ENCODE measurements around the gene ZNF587B.
"Not testable (repeated sequence)": the region's sequence is repeated elsewhere in the genome, so short reads cannot be mapped to it uniquely, and the experiment has no call there.

ZNF587B gene

GRCh38 chr19:57818378-57818777 is 11.7 kb upstream of the ZNF587B start:
- H3K18ac ChIP-seq (ENCODE audit: low read depth in 1 of 2, low read length in 2 of 2), result no peak overlapping the region
- H3K4me2 ChIP-seq (ENCODE audit: low read length, poor library complexity, severe bottlenecking), result no peak overlapping the region
- H3K27ac ChIP-seq (ENCODE audit: low read length, poor library complexity, severe bottlenecking), result no peak overlapping the region
- no peak overlapping the region for H4K8ac ChIP-seq (ENCODE audit: low read length)
- H2BK15ac ChIP-seq (ENCODE audit: low read depth, poor library complexity, severe bottlenecking), result no peak overlapping the region
- WGBS, result 89% methylated on average over 7 of the region's 7 CpGs
- peaks cover 6 to 9% of the 10 kb centered on the region in 2 experiments for H3K36me3 ChIP-seq (ENCODE audit: control insufficient read depth in 1 of 2, insufficient read depth in 2 of 2, low read depth in 1 of 2, low read length in 2 of 2)
- H3K9me3 ChIP-seq (ENCODE audit: control insufficient read depth, low read length), result no peaks in the 10 kb centered on the region
- H2AK5ac ChIP-seq (ENCODE audit: low read length, severe bottlenecking), result no peak overlapping the region
- H3K27me3 ChIP-seq (ENCODE audit: control insufficient read depth in 1 of 2, insufficient read depth in 1 of 2, low read length in 2 of 2), result no peaks in the 10 kb centered on the region
- peaks cover 12% of the 10 kb centered on the region for H3K4me1 ChIP-seq (ENCODE audit: control insufficient read depth, insufficient read depth, low read depth, low read length)
- no peak overlapping the region for H2BK120ac ChIP-seq (ENCODE audit: low read depth, low read length)
- peak overlapping the region in 1 of 2 experiments; percentile 35 for H3K4ac ChIP-seq (ENCODE audit: low read depth in 1 of 2, low read length in 2 of 2)
- H2BK5ac ChIP-seq (ENCODE audit: low read depth, low read length, poor library complexity, severe bottlenecking), result no peak overlapping the region
- peak overlapping the region; percentile 98 for H3K9ac ChIP-seq (ENCODE audit: low read length)
- H2AFZ ChIP-seq (ENCODE audit: low read depth, low read length), result no peak overlapping the region
- H3K79me1 ChIP-seq (replicated peaks; ENCODE audit: low read length, poor library complexity, severe bottlenecking), result peaks cover 14% of the 10 kb centered on the region
- no peak overlapping the region for H2BK12ac ChIP-seq (ENCODE audit: low read length in 2 of 2)
- no peak overlapping the region for H3K4me3 ChIP-seq (ENCODE audit: insufficient read depth in 1 of 2, low read depth in 1 of 2, low read length in 2 of 2)
- no peak overlapping the region for H3K23ac ChIP-seq (ENCODE audit: low read length in 2 of 2)
- no peak overlapping the region for H3K14ac ChIP-seq (ENCODE audit: low read length in 2 of 2)
- no peak for DNase-seq
- H4K91ac ChIP-seq (ENCODE audit: low read length), result no peak overlapping the region

DNA sequence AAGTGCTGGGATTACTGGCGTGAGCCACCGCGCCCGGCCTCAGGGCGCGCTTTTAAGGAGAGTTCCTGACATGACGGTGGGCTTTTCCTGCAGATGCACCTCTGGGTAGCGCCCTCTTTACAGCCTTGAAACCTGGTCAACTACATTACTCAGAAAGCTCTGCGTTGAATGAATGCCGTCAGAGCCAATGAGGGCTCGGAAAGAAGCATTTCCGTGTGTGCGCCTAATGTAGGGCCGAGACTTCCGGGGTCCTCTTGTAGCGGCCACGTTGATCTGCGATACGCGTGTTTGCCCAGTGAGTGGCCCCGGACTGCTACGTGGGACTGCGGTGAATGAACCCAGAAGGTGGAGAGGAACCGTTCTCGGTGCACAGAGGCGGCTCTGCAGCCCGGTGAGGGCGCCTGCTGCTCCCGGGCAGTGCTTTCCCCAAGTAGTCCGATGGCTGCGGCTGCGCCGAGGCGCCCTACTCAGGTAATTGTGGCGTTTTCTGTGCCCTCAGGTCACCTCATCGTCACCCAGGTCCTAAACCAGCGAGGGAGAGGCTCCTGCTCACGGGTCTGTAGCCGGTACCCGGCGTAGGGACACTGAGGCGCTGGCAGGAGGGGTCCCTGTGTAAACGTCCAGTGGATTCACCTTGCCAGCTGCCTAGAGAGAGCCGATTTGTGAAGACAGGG is 10.5 kb upstream of the ZNF587B start:
- peak; percentile 96 for DNase-seq
- no peak overlapping the region for H2AK5ac ChIP-seq (ENCODE audit: low read length, severe bottlenecking)
- peak overlapping the region in 1 of 2 experiments; percentile 19 for H3K14ac ChIP-seq (ENCODE audit: low read length in 2 of 2)
- no peaks in the 10 kb centered on the region for H3K27me3 ChIP-seq (ENCODE audit: control insufficient read depth in 1 of 2, insufficient read depth in 1 of 2, low read length in 2 of 2)
- peak overlapping the region; percentile 98 for H3K9ac ChIP-seq (ENCODE audit: low read length)
- H3K4me1 ChIP-seq (ENCODE audit: control insufficient read depth, insufficient read depth, low read depth, low read length), result peaks cover 7% of the 10 kb centered on the region
- peak overlapping the region; percentile 74 for H3K27ac ChIP-seq (ENCODE audit: low read length, poor library complexity, severe bottlenecking)
- peak overlapping the region; percentile 62 to 73 for H3K4ac ChIP-seq (ENCODE audit: low read depth in 1 of 2, low read length in 2 of 2)
- H2BK12ac ChIP-seq (ENCODE audit: low read length in 2 of 2), result no peak overlapping the region
- peak overlapping the region; percentile 94 for H2BK15ac ChIP-seq (ENCODE audit: low read depth, poor library complexity, severe bottlenecking)
- peak overlapping the region; percentile 82 to 98 for H3K4me3 ChIP-seq (ENCODE audit: insufficient read depth in 1 of 2, low read depth in 1 of 2, low read length in 2 of 2)
- H3K9me3 ChIP-seq (ENCODE audit: control insufficient read depth, low read length), result no peaks in the 10 kb centered on the region
- peak overlapping the region; percentile 55 to 87 for H3K18ac ChIP-seq (ENCODE audit: low read depth in 1 of 2, low read length in 2 of 2)
- H3K23ac ChIP-seq (ENCODE audit: low read length in 2 of 2), result no peak overlapping the region
- H3K79me1 ChIP-seq (replicated peaks; ENCODE audit: low read length, poor library complexity, severe bottlenecking), result peaks cover 14% of the 10 kb centered on the region
- WGBS, result under 1% methylated on average over 44 of the region's 44 CpGs
- H2BK120ac ChIP-seq (ENCODE audit: low read depth, low read length), result no peak overlapping the region
- peak overlapping the region; percentile 81 for H4K91ac ChIP-seq (ENCODE audit: low read length)
- H2BK5ac ChIP-seq (ENCODE audit: low read depth, low read length, poor library complexity, severe bottlenecking), result no peak overlapping the region
- peak overlapping the region; percentile 33 for H2AFZ ChIP-seq (ENCODE audit: low read depth, low read length)
- peaks cover 6 to 13% of the 10 kb centered on the region in 2 experiments for H3K36me3 ChIP-seq (ENCODE audit: control insufficient read depth in 1 of 2, insufficient read depth in 2 of 2, low read depth in 1 of 2, low read length in 2 of 2)
- peak overlapping the region; percentile 71 for H4K8ac ChIP-seq (ENCODE audit: low read length)
- H3K4me2 ChIP-seq (ENCODE audit: low read length, poor library complexity, severe bottlenecking), result peak overlapping the region; percentile 88

- 95% methylated on average over 6 of the region's 6 CpGs for WGBS
Observed at GRCh38 chr19:57820599-57820998, 9.5 kb upstream of the ZNF587B start.

DNA sequence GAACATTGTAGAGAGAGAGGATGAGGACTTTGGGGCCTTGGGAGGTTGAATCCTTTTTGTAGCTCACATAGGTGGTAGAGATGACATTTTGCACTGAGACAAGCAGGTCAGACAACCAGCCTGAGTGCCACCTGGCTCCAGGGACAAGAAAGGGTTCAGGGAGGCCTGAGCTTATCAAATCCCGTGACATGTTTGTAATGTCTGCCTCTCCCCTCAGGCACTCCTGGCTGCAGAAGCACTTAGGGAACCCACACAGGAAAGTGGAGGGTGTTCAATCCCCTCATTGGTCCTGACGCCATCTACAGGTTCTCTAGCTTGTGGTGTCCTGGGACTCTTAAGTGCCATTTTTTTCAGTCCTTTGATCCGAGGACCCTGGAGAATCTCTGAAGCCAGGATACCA is 9.0 kb upstream of the ZNF587B start:
- not testable (repeated sequence) for H4K8ac ChIP-seq (ENCODE audit: low read length); H4K91ac ChIP-seq (ENCODE audit: low read length); H2AK5ac ChIP-seq (ENCODE audit: low read length, severe bottlenecking); H3K18ac ChIP-seq (ENCODE audit: low read depth in 1 of 2, low read length in 2 of 2); H3K27ac ChIP-seq (ENCODE audit: low read length, poor library complexity, severe bottlenecking); H3K4ac ChIP-seq (ENCODE audit: low read depth in 1 of 2, low read length in 2 of 2); H2AFZ ChIP-seq (ENCODE audit: low read depth, low read length); H3K79me1 ChIP-seq (replicated peaks; ENCODE audit: low read length, poor library complexity, severe bottlenecking); H2BK15ac ChIP-seq (ENCODE audit: low read depth, poor library complexity, severe bottlenecking); H3K4me2 ChIP-seq (ENCODE audit: low read length, poor library complexity, severe bottlenecking); H3K14ac ChIP-seq (ENCODE audit: low read length in 2 of 2); H3K23ac ChIP-seq (ENCODE audit: low read length in 2 of 2); DNase-seq; H3K27me3 ChIP-seq (ENCODE audit: control insufficient read depth in 1 of 2, insufficient read depth in 1 of 2, low read length in 2 of 2); H2BK120ac ChIP-seq (ENCODE audit: low read depth, low read length); H2BK12ac ChIP-seq (ENCODE audit: low read length in 2 of 2); H3K4me1 ChIP-seq (ENCODE audit: control insufficient read depth, insufficient read depth, low read depth, low read length); H3K9me3 ChIP-seq (ENCODE audit: control insufficient read depth, low read length); H2BK5ac ChIP-seq (ENCODE audit: low read depth, low read length, poor library complexity, severe bottlenecking)
- 100% methylated on average over 1 of the region's 3 CpGs for WGBS
- Histone ChIP-seq H3K36me3 (ENCODE audit: control insufficient read depth in 1 of 2, insufficient read depth in 2 of 2, low read depth in 1 of 2, low read length in 2 of 2) (peaks cover 3 to 15% of the 10 kb centered on the region in 2 experiments), H3K4me3 (ENCODE audit: insufficient read depth in 1 of 2, low read depth in 1 of 2, low read length in 2 of 2) (peak overlapping the region in 1 of 2 experiments; percentile 98), H3K9ac (ENCODE audit: low read length) (peak overlapping the region; percentile 98)

More at GRCh38 chr19:57820599-57820998, 9.5 kb upstream of the ZNF587B start:
- Histone ChIP-seq H3K23ac (ENCODE audit: low read length in 2 of 2) (no peak overlapping the region), H4K8ac (ENCODE audit: low read length) (no peak overlapping the region), H3K9ac (ENCODE audit: low read length) (peak overlapping the region; percentile 98), H3K27ac (ENCODE audit: low read length, poor library complexity, severe bottlenecking) (no peak overlapping the region), H3K9me3 (ENCODE audit: control insufficient read depth, low read length) (no peaks in the 10 kb centered on the region), H2BK12ac (ENCODE audit: low read length in 2 of 2) (no peak overlapping the region), H3K79me1 (replicated peaks; ENCODE audit: low read length, poor library complexity, severe bottlenecking) (peaks cover 11% of the 10 kb centered on the region), H3K4ac (ENCODE audit: low read depth in 1 of 2, low read length in 2 of 2) (peak overlapping the region in 1 of 2 experiments; percentile 51), H2AFZ (ENCODE audit: low read depth, low read length) (no peak overlapping the region), H3K14ac (ENCODE audit: low read length in 2 of 2) (no peak overlapping the region), H3K36me3 (ENCODE audit: control insufficient read depth in 1 of 2, insufficient read depth in 2 of 2, low read depth in 1 of 2, low read length in 2 of 2) (peaks cover 5 to 13% of the 10 kb centered on the region in 2 experiments), H3K27me3 (ENCODE audit: control insufficient read depth in 1 of 2, insufficient read depth in 1 of 2, low read length in 2 of 2) (no peaks in the 10 kb centered on the region), H3K4me1 (ENCODE audit: control insufficient read depth, insufficient read depth, low read depth, low read length) (peaks cover 8% of the 10 kb centered on the region), H2BK120ac (ENCODE audit: low read depth, low read length) (no peak overlapping the region), H3K4me3 (ENCODE audit: insufficient read depth in 1 of 2, low read depth in 1 of 2, low read length in 2 of 2) (peak overlapping the region in 1 of 2 experiments; percentile 98), H2AK5ac (ENCODE audit: low read length, severe bottlenecking) (no peak overlapping the region), H3K4me2 (ENCODE audit: low read length, poor library complexity, severe bottlenecking) (peak overlapping the region; percentile 88), H2BK5ac (ENCODE audit: low read depth, low read length, poor library complexity, severe bottlenecking) (no peak overlapping the region), H3K18ac (ENCODE audit: low read depth in 1 of 2, low read length in 2 of 2) (no peak overlapping the region), H4K91ac (ENCODE audit: low read length) (no peak overlapping the region), H2BK15ac (ENCODE audit: low read depth, poor library complexity, severe bottlenecking) (no peak overlapping the region)
- DNase-seq, result no peak
